ENCODE measurements around the gene GPR153. TPM values are rescaled to one million over a fixed set of nuclear protein-coding genes. Genes with fewer than 3 reads are reported as not detected.

The GPR153 gene
- total RNA-seq, 1 donor from 2014 or later, result 8.4 TPM

DNA sequence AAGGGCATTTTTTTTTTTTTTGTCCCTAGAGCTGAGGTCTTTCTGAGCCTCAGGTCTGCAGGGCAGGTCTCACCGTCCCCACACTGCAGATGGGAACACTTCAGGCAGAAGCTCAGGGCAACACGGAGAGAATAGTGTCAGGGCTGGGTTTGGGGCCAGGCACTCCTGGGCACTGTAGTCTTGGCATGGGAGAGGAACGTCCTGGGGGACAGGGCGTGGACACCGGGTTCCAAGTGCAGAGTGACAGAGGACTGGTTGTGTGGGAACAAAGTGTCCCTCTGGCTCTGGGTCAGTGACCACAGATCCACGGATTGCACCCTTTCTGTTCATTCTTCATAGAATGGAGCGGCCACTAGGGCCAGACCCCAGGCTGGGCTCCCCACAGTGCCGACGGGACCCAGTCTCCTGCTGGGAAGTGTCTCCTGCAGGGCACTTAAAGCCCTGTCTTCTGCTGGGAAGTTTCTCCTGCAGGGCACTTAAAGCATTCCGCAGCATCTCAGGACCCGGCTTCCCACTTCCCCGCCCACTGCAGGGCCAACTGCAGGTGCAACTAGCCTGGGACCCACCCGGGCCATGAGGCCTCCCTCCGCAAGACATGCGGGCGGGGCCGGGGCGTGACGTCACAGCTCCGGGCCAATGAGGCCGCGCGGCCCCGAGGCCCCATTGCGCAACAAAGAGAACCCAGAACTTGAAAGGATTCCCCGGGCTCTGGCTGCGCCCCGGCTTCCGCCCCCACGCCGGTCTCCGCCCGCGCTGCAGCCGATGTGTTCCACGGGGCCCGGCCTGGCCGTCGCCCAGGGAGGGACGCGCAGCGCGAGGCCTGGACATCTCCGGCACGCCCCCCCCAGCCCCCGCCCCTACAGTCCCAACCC is 1.2 kb downstream of the GPR153 start:
- Histone ChIP-seq H2AFZ (replicated peaks) (no peak overlapping the region), H3K79me2 (ENCODE audit: low read depth) (peaks cover 10% of the 10 kb centered on the region), H3K4me3 (peak overlapping the region; percentile 77), H3K36me3 (no peaks in the 10 kb centered on the region), H4K20me1 (ENCODE audit: low read depth) (peaks cover 53% of the 10 kb centered on the region), H3K9ac (no peak overlapping the region), H3K4me1 (peaks cover 16% of the 10 kb centered on the region), H3K9me3 (ENCODE audit: low read depth) (no peaks in the 10 kb centered on the region), H3K4me2 (peak overlapping the region; percentile 95), H3K27me3 (peaks cover 8% of the 10 kb centered on the region), H3F3A (ENCODE audit: low read depth) (peaks cover 26% of the 10 kb centered on the region), H3K27ac (no peak overlapping the region)
- TF ChIP-seq EZH2phosphoT487 (IDR thresholded peaks at IDR 0.05), result peak; percentile 7
- TF ChIP-seq, protein P1, sequence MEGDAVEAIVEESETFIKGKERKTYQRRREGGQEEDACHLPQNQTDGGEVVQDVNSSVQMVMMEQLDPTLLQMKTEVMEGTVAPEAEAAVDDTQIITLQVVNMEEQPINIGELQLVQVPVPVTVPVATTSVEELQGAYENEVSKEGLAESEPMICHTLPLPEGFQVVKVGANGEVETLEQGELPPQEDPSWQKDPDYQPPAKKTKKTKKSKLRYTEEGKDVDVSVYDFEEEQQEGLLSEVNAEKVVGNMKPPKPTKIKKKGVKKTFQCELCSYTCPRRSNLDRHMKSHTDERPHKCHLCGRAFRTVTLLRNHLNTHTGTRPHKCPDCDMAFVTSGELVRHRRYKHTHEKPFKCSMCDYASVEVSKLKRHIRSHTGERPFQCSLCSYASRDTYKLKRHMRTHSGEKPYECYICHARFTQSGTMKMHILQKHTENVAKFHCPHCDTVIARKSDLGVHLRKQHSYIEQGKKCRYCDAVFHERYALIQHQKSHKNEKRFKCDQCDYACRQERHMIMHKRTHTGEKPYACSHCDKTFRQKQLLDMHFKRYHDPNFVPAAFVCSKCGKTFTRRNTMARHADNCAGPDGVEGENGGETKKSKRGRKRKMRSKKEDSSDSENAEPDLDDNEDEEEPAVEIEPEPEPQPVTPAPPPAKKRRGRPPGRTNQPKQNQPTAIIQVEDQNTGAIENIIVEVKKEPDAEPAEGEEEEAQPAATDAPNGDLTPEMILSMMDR (IDR thresholded peaks at IDR 0.05), result no peak
- TF ChIP-seq EZH2 (IDR thresholded peaks at IDR 0.05), result no peak
- DNase-seq (ENCODE audit: low spot score), result peak; percentile 94
- no peaks in the 10 kb centered on the region for H3K9me3 Mint-ChIP-seq
- H3K4me3 Mint-ChIP-seq, result peak overlapping the region; percentile 84
- peaks cover 2% of the 10 kb centered on the region for H3K36me3 Mint-ChIP-seq
- peak overlapping the region; percentile 60 for H3K27ac Mint-ChIP-seq
- H3K4me1 Mint-ChIP-seq, result peaks cover 30% of the 10 kb centered on the region
- H3K27me3 Mint-ChIP-seq (ENCODE audit: insufficient read depth, low read depth), result peaks cover 5% of the 10 kb centered on the region

DNA sequence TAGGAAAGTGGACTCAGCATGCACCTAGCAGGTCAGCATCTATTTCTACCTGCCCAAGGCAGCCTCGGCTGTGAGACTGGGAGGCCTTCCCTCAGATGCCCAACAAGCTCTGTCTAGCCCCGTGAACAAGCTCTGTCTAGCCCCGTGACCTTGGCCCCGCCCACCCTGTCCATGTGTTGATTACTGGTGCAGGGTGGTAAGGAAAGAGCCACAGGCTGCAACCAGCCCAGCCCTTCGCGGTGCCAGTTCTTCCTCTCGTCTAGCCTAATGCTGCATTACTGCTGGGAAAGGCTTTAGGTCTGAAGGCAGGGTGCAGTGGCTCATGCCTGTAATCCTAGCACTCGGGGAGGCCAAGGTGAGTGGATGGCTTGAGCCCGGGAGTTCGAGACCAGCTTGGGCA is 2.2 kb downstream of the GPR153 start:
- TF ChIP-seq EZH2phosphoT487 (IDR thresholded peaks at IDR 0.05) (no peak), EZH2 (IDR thresholded peaks at IDR 0.05) (no peak)
- TF ChIP-seq, protein P1 (IDR thresholded peaks at IDR 0.05), result no peak
- Histone ChIP-seq H3K4me3 (no peak overlapping the region), H2AFZ (replicated peaks) (no peak overlapping the region), H3K36me3 (no peaks in the 10 kb centered on the region), H3K9me3 (ENCODE audit: low read depth) (no peaks in the 10 kb centered on the region), H3K27me3 (peaks cover 8% of the 10 kb centered on the region), H3K79me2 (ENCODE audit: low read depth) (peaks cover 10% of the 10 kb centered on the region), H3K27ac (no peak overlapping the region), H3F3A (ENCODE audit: low read depth) (peaks cover 26% of the 10 kb centered on the region), H4K20me1 (ENCODE audit: low read depth) (peaks cover 62% of the 10 kb centered on the region), H3K4me1 (peaks cover 16% of the 10 kb centered on the region), H3K9ac (no peak overlapping the region), H3K4me2 (no peak overlapping the region)
- Mint-ChIP-seq H3K4me1 (peaks cover 25% of the 10 kb centered on the region), H3K27ac (no peak overlapping the region), H3K4me3 (peak overlapping the region; percentile 84), H3K27me3 (ENCODE audit: insufficient read depth, low read depth) (peaks cover 5% of the 10 kb centered on the region), H3K36me3 (peaks cover 2% of the 10 kb centered on the region), H3K9me3 (no peaks in the 10 kb centered on the region)
- DNase-seq (ENCODE audit: low spot score), result no peak

DNA sequence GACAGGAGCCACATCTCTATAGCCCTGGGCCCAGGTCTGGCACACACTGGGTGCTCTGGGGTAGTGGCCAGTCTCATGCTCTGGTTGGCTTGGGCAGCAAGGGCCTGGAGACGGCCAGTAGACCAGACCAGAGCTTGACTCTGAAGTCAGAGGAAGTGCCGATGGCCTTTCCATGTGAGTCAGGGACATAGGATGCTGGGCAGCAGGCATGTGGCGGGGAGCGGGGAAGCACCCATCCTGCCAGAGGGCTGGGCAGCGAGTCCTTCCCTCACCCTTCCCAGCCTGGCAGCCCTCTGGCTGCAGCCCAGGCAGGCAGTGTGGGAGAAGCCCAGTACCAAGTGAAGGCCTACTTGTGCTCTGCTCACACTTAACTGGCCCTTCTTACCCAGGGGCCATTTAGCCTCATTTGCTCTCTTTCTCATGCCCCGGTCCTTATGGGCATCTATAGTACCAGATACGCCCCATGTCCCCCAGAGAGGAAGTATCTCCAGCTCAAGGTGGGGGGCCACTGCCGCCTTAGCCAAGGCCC is 3.3 kb downstream of the GPR153 start:
- H3K4me1 Mint-ChIP-seq, result peaks cover 21% of the 10 kb centered on the region
- peaks cover 7% of the 10 kb centered on the region for H3K27me3 Mint-ChIP-seq (ENCODE audit: insufficient read depth, low read depth)
- H3K27ac ChIP-seq, result no peak overlapping the region
- no peaks in the 10 kb centered on the region for H3K9me3 ChIP-seq (ENCODE audit: low read depth)
- H3K9ac ChIP-seq, result no peak overlapping the region
- H3K27me3 ChIP-seq, result peaks cover 8% of the 10 kb centered on the region
- peaks cover 10% of the 10 kb centered on the region for H3K79me2 ChIP-seq (ENCODE audit: low read depth)
- no peak overlapping the region for H3K4me3 Mint-ChIP-seq
- peaks cover 16% of the 10 kb centered on the region for H3K4me1 ChIP-seq
- H3K9me3 Mint-ChIP-seq, result no peaks in the 10 kb centered on the region
- H3K36me3 Mint-ChIP-seq, result peaks cover 2% of the 10 kb centered on the region
- H2AFZ ChIP-seq (replicated peaks), result no peak overlapping the region
- TF ChIP-seq, protein P1 (IDR thresholded peaks at IDR 0.05), result no peak
- TF ChIP-seq EZH2phosphoT487 (IDR thresholded peaks at IDR 0.05) (no peak), EZH2 (IDR thresholded peaks at IDR 0.05) (no peak)
- no peaks in the 10 kb centered on the region for H3K36me3 ChIP-seq
- no peak overlapping the region for H3K4me3 ChIP-seq
- DNase-seq (ENCODE audit: low spot score), result no peak
- no peak overlapping the region for H3K4me2 ChIP-seq
- H3K27ac Mint-ChIP-seq, result no peak overlapping the region
- peaks cover 26% of the 10 kb centered on the region for H3F3A ChIP-seq (ENCODE audit: low read depth)
- H4K20me1 ChIP-seq (ENCODE audit: low read depth), result peaks cover 72% of the 10 kb centered on the region

All from neural progenitor cell (in vitro differentiated cells).